K562 (cell line): ENCODE measurements around the gene PPT2. TPM values are rescaled to one million over a fixed set of nuclear protein-coding genes. Genes with fewer than 3 reads are reported as not detected.
A peak's percentile ranks its signal among the peaks of the same experiment; 100 is the strongest.

Experiments used
- CC2D1A ChIP-seq: fragments of 450-650 bp; IDR thresholded peaks from 2 replicates; pipeline ENCODE4 v1.6.1; 2017; ENCODE audit warnings: mild to moderate bottlenecking
- ETV5 ChIP-seq: sonication (generic); formaldehyde crosslinking; IDR thresholded peaks from 2 replicates; pipeline ENCODE4 v1.4.0; 2020; ENCODE audit warnings: low read depth, mild to moderate bottlenecking, missing genetic modification reagents
- HMGN3 ChIP-seq: IDR thresholded peaks from 2 replicates; pipeline ENCODE4 v1.6.1; 2011; ENCODE audit warnings: borderline replicate concordance, low read depth, mild to moderate bottlenecking, mixed read lengths, low read length; ENCODE audit not compliant: insufficient read length; ENCODE audit errors: extremely low read depth
- IRF1 ChIP-seq: sonication (generic); formaldehyde crosslinking; IDR thresholded peaks from 2 replicates; pipeline ENCODE4 v1.8.0; 2022; ENCODE audit warnings: missing genetic modification reagents, mild to moderate bottlenecking, borderline replicate concordance
- NR2C2 ChIP-seq, 2 experiments: fragments of 200-800 bp in 1 of 2; sonication (Bioruptor generic) in 1 of 2; sonication (generic) in 1 of 2; formaldehyde crosslinking in 1 of 2; IDR thresholded peaks; 2 replicates each; pipeline versions ENCODE4 v1.6.1 to v1.8.0; 2016 to 2022; ENCODE audit warnings: mild to moderate bottlenecking in 1 of 2, missing compliant biosample characterization in 1 of 2, missing genetic modification characterization in 1 of 2, missing genetic modification reagents in 1 of 2
- SIX5 ChIP-seq, 2 experiments: IDR thresholded peaks; 2 replicates each; pipeline ENCODE4 v1.6.1; 2011; ENCODE audit warnings: low read length in 2 of 2, borderline replicate concordance in 1 of 2, low read depth in 1 of 2, mild to moderate bottlenecking in 1 of 2, moderate library complexity in 1 of 2; ENCODE audit not compliant: insufficient read depth in 1 of 2
- ZC3H11A ChIP-seq: IDR thresholded peaks from 2 replicates; pipeline ENCODE4 v1.6.1; 2012; ENCODE audit warnings: low read depth, low read length, improper control_type of control experiment
- ZNF717 ChIP-seq: fragments of 250-450 bp; sonication (Bioruptor Pico); IDR thresholded peaks from 2 replicates; pipeline ENCODE4 v1.5.0; 2021
- ZNF740 ChIP-seq, 3 experiments: fragments of 200-800 bp in 1 of 3; sonication (Bioruptor generic) in 1 of 3; sonication (generic) in 1 of 3; formaldehyde crosslinking in 1 of 3; IDR thresholded peaks; 2 replicates each; pipeline versions ENCODE4 v1.6.1 to v1.8.0; 2016 to 2022; ENCODE audit warnings: mild to moderate bottlenecking in 2 of 3, missing compliant biosample characterization in 2 of 3, missing genetic modification characterization in 2 of 3, missing genetic modification reagents in 1 of 3
- polyA plus RNA-seq, 8 experiments: library from polyadenylated mRNA; depleted of rRNA in 4 of 8; stranded (reverse) in 5 of 8; unstranded in 3 of 8; fragments of >200 nt; fragmentation: Nextera tagmentation in 2 of 8; fragmentation: Illumina TruSeq in 1 of 8; extraction: Ambion mirVana in 2 of 8; extraction: Trizol in 1 of 8; gene quantifications; 2 replicates each; pipeline versions ENCODE4 v1.2.1 to v1.2.3, GENCODE V29; 2011 to 2014; ENCODE audit warnings: inconsistent platforms in 1 of 8, missing spikeins in 1 of 8
- total RNA-seq, 7 experiments: library from RNA; depleted of rRNA in 6 of 7; stranded (reverse); fragments of >200 nt in 6 of 7; fragmentation: Illumina TruSeq in 2 of 7; extraction: Trizol in 2 of 7; gene quantifications; 2 replicates each; pipeline versions ENCODE4 v1.2.1 to v1.2.3, GENCODE V29; 2011 to 2021; ENCODE audit warnings: low replicate concordance in 1 of 7
- TF ChIP-seq, protein P1 (sequence below): sonication (generic); formaldehyde crosslinking; IDR thresholded peaks from 2 replicates; pipeline ENCODE4 v1.8.0; 2023; ENCODE audit warnings: mild to moderate bottlenecking, missing genetic modification reagents
- TF ChIP-seq, protein P2 (sequence below), 2 experiments: IDR thresholded peaks in 1 of 2; conservative IDR thresholded peaks in 1 of 2; 2 replicates each; pipeline ENCODE4 v1.6.1; 2016; ENCODE audit warnings: low read depth in 2 of 2, mild to moderate bottlenecking in 1 of 2, missing compliant biosample characterization in 1 of 2, missing genetic modification characterization in 1 of 2, moderate library complexity in 1 of 2
- TF ChIP-seq, protein P3 (sequence below): fragments of 250-450 bp; sonication (Bioruptor Pico); IDR thresholded peaks from 2 replicates; pipeline ENCODE4 v1.4.0; 2020; ENCODE audit warnings: borderline replicate concordance

Gene PPT2
- total and polyA plus RNA-seq, 9 of the 15 experiments (the other 6 are each of a cell fraction or from before 2014, with no cell fraction given): 27.4 to 98.8 (median 69.9) TPM

DNA sequence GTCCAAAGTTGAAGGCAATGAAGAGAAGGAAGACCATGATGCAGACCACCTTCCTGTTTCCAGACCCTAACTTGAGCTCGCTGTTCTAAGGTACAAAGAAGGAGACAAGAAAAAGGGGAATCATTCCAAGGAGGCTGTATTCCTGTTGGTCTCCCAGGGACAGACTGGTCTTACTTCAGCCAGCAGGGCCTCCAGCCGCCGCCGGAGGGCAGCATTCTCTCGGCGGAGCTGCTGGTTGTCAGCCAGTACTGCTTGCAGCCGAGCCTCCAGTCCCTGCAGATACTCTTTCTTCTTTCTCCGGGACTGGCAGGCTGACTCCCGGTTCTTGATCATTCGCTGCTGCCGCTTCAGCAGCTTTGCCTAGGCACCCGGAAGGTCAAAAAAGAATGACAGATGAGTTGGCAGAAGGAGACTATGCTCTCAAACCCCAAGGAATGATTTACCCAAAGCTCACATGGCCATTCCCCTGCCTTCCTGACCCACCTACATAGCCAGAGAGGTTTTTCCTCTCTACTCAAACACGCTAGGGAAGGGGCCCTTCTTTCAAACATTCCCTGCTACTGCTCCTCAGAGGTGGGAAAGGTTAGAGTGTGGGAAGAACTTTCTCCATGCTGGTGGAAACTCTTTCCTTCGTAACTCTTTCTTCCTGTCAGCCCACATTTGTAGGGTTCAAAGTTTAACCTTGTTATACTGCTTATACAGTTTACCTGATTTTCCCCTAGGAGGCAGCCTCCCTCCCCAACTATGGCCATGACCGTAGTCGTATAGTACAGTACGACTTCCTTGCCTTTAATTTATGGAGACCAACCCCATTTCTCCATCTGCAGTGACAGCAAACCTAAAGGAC lies 34.9 kb upstream of the PPT2 start (continued):
- TF ChIP-seq IRF1 (CRISPR knock-in tag) (no peak), HMGN3 (no peak), ZC3H11A (no peak), CC2D1A (peak; percentile 78), ZNF740 (CRISPR knock-in tag; IDR thresholded peaks at IDR 0.05) (no peak), ZNF740 (tag; IDR thresholded peaks at IDR 0.05) (no peak), ZNF717 (no peak), SIX5 (IDR thresholded peaks at IDR 0.05; ENCODE audit: borderline replicate concordance in 1 of 2, insufficient read depth in 1 of 2, low read depth in 1 of 2, low read length in 2 of 2) (no peak), ETV5 (CRISPR knock-in tag) (no peak; the same call in 1 of the 2 replicates), NR2C2 (CRISPR knock-in tag; IDR thresholded peaks at IDR 0.05) (peak; percentile 82), NR2C2 (tag; IDR thresholded peaks at IDR 0.05) (peak; percentile 91)
- TF ChIP-seq, protein P1, sequence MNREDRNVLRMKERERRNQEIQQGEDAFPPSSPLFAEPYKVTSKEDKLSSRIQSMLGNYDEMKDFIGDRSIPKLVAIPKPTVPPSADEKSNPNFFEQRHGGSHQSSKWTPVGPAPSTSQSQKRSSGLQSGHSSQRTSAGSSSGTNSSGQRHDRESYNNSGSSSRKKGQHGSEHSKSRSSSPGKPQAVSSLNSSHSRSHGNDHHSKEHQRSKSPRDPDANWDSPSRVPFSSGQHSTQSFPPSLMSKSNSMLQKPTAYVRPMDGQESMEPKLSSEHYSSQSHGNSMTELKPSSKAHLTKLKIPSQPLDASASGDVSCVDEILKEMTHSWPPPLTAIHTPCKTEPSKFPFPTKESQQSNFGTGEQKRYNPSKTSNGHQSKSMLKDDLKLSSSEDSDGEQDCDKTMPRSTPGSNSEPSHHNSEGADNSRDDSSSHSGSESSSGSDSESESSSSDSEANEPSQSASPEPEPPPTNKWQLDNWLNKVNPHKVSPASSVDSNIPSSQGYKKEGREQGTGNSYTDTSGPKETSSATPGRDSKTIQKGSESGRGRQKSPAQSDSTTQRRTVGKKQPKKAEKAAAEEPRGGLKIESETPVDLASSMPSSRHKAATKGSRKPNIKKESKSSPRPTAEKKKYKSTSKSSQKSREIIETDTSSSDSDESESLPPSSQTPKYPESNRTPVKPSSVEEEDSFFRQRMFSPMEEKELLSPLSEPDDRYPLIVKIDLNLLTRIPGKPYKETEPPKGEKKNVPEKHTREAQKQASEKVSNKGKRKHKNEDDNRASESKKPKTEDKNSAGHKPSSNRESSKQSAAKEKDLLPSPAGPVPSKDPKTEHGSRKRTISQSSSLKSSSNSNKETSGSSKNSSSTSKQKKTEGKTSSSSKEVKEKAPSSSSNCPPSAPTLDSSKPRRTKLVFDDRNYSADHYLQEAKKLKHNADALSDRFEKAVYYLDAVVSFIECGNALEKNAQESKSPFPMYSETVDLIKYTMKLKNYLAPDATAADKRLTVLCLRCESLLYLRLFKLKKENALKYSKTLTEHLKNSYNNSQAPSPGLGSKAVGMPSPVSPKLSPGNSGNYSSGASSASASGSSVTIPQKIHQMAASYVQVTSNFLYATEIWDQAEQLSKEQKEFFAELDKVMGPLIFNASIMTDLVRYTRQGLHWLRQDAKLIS (CRISPR knock-in tag): no peak
- TF ChIP-seq, protein P2, sequence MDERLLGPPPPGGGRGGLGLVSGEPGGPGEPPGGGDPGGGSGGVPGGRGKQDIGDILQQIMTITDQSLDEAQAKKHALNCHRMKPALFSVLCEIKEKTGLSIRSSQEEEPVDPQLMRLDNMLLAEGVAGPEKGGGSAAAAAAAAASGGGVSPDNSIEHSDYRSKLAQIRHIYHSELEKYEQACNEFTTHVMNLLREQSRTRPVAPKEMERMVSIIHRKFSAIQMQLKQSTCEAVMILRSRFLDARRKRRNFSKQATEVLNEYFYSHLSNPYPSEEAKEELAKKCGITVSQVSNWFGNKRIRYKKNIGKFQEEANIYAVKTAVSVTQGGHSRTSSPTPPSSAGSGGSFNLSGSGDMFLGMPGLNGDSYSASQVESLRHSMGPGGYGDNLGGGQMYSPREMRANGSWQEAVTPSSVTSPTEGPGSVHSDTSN (CRISPR knock-in tag; IDR thresholded peaks at IDR 0.05; ENCODE audit: low read depth): no peak
- TF ChIP-seq, protein P2 (tag; conservative IDR thresholded peaks at IDR 0.05; ENCODE audit: low read depth): no peak
- TF ChIP-seq, protein P3, sequence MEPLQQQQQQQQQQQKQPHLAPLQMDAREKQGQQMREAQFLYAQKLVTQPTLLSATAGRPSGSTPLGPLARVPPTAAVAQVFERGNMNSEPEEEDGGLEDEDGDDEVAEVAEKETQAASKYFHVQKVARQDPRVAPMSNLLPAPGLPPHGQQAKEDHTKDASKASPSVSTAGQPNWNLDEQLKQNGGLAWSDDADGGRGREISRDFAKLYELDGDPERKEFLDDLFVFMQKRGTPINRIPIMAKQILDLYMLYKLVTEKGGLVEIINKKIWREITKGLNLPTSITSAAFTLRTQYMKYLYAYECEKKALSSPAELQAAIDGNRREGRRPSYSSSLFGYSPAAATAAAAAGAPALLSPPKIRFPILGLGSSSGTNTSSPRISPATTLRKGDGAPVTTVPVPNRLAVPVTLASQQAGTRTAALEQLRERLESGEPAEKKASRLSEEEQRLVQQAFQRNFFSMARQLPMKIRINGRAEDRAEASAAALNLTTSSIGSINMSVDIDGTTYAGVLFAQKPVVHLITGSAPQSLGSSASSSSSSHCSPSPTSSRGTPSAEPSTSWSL (CRISPR knock-in tag): no peak
